Measurements from ENCODE around the gene MOB2.

MOB2 gene

GRCh38 chr11:1450949-1451710 is 35.4 kb downstream of the MOB2 start:
- H3K4me3 Mint-ChIP-seq: no peak overlapping the region
- no peaks in the 10 kb centered on the region for H3K9me3 Mint-ChIP-seq
- TF ChIP-seq CTCF (IDR thresholded peaks at IDR 0.05; ENCODE audit: unreplicated experiment in 3 of 3): no peak
- H3K27ac Mint-ChIP-seq: no peak overlapping the region
- H3K4me1 Mint-ChIP-seq: no peaks in the 10 kb centered on the region
- no peaks in the 10 kb centered on the region for H3K36me3 Mint-ChIP-seq (ENCODE audit: low read depth)
- no peaks in the 10 kb centered on the region for H3K27me3 Mint-ChIP-seq (ENCODE audit: low read depth)

- Mint-ChIP-seq H3K36me3 (ENCODE audit: low read depth) (no peaks in the 10 kb centered on the region), H3K4me3 (no peak overlapping the region), H3K27me3 (ENCODE audit: low read depth) (no peaks in the 10 kb centered on the region), H3K4me1 (no peaks in the 10 kb centered on the region), H3K9me3 (no peaks in the 10 kb centered on the region), H3K27ac (no peak overlapping the region)
- TF ChIP-seq CTCF (IDR thresholded peaks at IDR 0.05; ENCODE audit: unreplicated experiment in 3 of 3): no peak
Measured at GRCh38 chr11:1450344-1450875, 36.2 kb downstream of the MOB2 start.

GRCh38 chr11:1449490-1450243 is 36.9 kb downstream of the MOB2 start:
- no peak overlapping the region for H3K27ac Mint-ChIP-seq
- H3K9me3 Mint-ChIP-seq: no peaks in the 10 kb centered on the region
- TF ChIP-seq CTCF (IDR thresholded peaks at IDR 0.05; ENCODE audit: unreplicated experiment in 3 of 3): no peak
- no peaks in the 10 kb centered on the region for H3K4me1 Mint-ChIP-seq
- H3K36me3 Mint-ChIP-seq (ENCODE audit: low read depth): no peaks in the 10 kb centered on the region
- H3K4me3 Mint-ChIP-seq: no peak overlapping the region
- H3K27me3 Mint-ChIP-seq (ENCODE audit: low read depth): no peaks in the 10 kb centered on the region

GRCh38 chr11:1448882-1449281 is 37.7 kb downstream of the MOB2 start:
- Mint-ChIP-seq H3K36me3 (ENCODE audit: low read depth) (no peaks in the 10 kb centered on the region), H3K4me1 (no peaks in the 10 kb centered on the region), H3K4me3 (no peak overlapping the region), H3K27me3 (ENCODE audit: low read depth) (no peaks in the 10 kb centered on the region), H3K27ac (no peak overlapping the region), H3K9me3 (no peaks in the 10 kb centered on the region)
- no peak for TF ChIP-seq CTCF (IDR thresholded peaks at IDR 0.05; ENCODE audit: unreplicated experiment in 3 of 3)

GRCh38 chr11:1447845-1448825 is 38.4 kb downstream of the MOB2 start:
- H3K36me3 Mint-ChIP-seq (ENCODE audit: low read depth): no peaks in the 10 kb centered on the region
- TF ChIP-seq CTCF (IDR thresholded peaks at IDR 0.05; ENCODE audit: unreplicated experiment in 3 of 3): no peak
- no peaks in the 10 kb centered on the region for H3K4me1 Mint-ChIP-seq
- no peaks in the 10 kb centered on the region for H3K27me3 Mint-ChIP-seq (ENCODE audit: low read depth)
- H3K4me3 Mint-ChIP-seq: no peak overlapping the region
- no peaks in the 10 kb centered on the region for H3K9me3 Mint-ChIP-seq
- no peak overlapping the region for H3K27ac Mint-ChIP-seq
